ENCODE data around the gene RNF150. TPM values are rescaled to one million over a fixed set of nuclear protein-coding genes. Genes with fewer than 3 reads are reported as not detected.
"Not testable (repeated sequence)": the region's sequence is repeated elsewhere in the genome, so short reads cannot be mapped to it uniquely, and the experiment has no call there.

Gene RNF150
- total RNA-seq, 2 experiments from 2014 or later: not detected

DNA sequence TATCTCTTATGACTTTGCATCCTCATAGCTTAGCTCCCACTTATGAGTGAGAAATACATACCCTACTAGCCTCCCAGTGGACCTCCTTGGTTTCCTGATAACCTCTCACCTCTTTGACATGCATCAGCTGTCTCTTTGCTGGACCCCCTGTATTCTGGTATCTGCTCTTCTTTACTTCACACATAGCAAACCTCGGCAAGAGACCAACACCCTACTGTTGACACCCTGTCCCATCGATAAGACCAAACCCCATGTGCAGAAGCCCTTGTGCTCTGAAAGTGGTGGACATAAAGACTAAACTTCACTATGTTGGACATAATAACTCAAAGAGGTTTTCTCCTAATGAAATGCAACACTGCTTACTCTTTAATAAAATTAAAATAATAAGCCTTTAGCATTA is 75.7 kb downstream of the RNF150 start:
- Mint-ChIP-seq H3K4me3 (no peak overlapping the region), H3K36me3 (ENCODE audit: low read depth) (no peaks in the 10 kb centered on the region), H3K27ac (no peak overlapping the region), H3K9me3 (no peaks in the 10 kb centered on the region), H3K27me3 (ENCODE audit: low read depth) (peaks cover 3% of the 10 kb centered on the region), H3K4me1 (ENCODE audit: low read depth) (no peaks in the 10 kb centered on the region)
- intact Hi-C loops (cut with micrococcal nuclease): no loop called here
- no peak for DNase-seq
- CTCF ChIA-PET: no interaction called here

DNA sequence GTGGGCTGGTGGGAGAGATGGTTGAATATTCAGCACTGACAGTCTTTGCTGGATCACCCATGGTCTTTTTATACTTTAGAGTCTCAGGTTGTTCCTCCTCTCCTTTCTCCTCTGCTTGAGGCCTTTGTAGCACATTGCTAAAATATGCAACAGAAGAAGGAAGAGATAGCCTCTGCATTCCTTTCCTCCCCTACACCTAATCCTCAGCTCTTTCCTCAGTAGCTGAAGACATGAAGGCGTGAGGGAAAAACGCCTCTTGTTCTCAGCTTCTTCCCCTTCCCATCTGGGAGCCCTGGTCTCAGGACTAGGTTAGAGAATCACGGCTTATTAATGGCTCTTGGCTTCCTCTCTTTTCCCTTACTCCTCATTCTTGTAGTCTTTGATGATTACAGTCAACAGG is 76.8 kb downstream of the RNF150 start:
- no peak for DNase-seq
- peaks cover 7% of the 10 kb centered on the region for H3K9me3 Mint-ChIP-seq
- no peaks in the 10 kb centered on the region for H3K4me1 Mint-ChIP-seq (ENCODE audit: low read depth)
- intact Hi-C loops (cut with micrococcal nuclease): no loop called here
- H3K4me3 Mint-ChIP-seq: no peak overlapping the region
- no peaks in the 10 kb centered on the region for H3K36me3 Mint-ChIP-seq (ENCODE audit: low read depth)
- CTCF ChIA-PET: no interaction called here
- no peak overlapping the region for H3K27ac Mint-ChIP-seq
- H3K27me3 Mint-ChIP-seq (ENCODE audit: low read depth): peaks cover 3% of the 10 kb centered on the region

- no peaks in the 10 kb centered on the region for H3K4me1 Mint-ChIP-seq (ENCODE audit: low read depth)
- intact Hi-C loops (cut with micrococcal nuclease): no loop called here
- DNase-seq: no peak
- H3K27ac Mint-ChIP-seq: no peak overlapping the region
- no peaks in the 10 kb centered on the region for H3K36me3 Mint-ChIP-seq (ENCODE audit: low read depth)
- no peak overlapping the region for H3K4me3 Mint-ChIP-seq
- no peaks in the 10 kb centered on the region for H3K27me3 Mint-ChIP-seq (ENCODE audit: low read depth)
- H3K9me3 Mint-ChIP-seq: peaks cover 15% of the 10 kb centered on the region
- CTCF ChIA-PET: interaction anchor here (1.1 kb wide), 1 partner anchor 8 kb away, joined by 4 read pairs; no protein-coding TSS in a partner anchor
Observed at GRCh38 chr4:141054446-141054845, 78.8 kb downstream of the RNF150 start.

- H3K4me1 Mint-ChIP-seq (ENCODE audit: low read depth); H3K27me3 Mint-ChIP-seq (ENCODE audit: low read depth); H3K36me3 Mint-ChIP-seq (ENCODE audit: low read depth); H3K4me3 Mint-ChIP-seq; intact Hi-C loops (cut with micrococcal nuclease); H3K27ac Mint-ChIP-seq; DNase-seq; CTCF ChIA-PET: not testable (repeated sequence)
- peaks cover 15% of the 10 kb centered on the region for H3K9me3 Mint-ChIP-seq
Observed at GRCh38 chr4:141050999-141051398, 82.3 kb downstream of the RNF150 start.

DNA sequence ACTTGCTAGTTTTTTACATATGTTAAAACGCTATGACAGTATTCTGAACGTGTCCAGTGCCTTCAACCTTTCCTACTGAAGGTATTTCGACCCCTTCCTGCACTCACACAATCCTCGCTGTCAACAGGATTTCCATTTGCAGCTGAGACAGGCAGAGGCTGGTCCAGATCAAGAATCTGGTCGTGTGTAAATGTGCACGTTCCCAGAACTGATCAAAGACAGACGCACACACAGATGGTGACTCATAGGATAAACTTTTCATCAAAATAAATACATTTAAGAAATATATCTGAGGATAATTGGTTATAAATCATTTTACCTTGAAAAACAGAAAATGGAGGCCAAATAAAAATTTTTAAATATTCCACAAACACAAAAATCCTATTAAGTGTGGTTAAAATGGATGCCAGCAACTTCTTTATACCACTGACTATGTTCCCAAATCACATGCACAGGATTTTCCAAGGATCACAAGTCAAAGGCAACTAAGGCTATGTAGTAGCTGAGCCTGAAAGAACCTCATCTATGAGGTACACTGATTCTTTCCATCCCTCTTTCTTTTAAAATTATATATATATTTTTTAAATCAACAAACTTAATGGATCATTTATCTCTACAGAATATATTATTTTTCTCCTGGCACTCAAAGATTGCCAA is 85.9 kb downstream of the RNF150 start:
- H3K27me3 Mint-ChIP-seq (ENCODE audit: low read depth): no peaks in the 10 kb centered on the region
- no peak overlapping the region for H3K27ac Mint-ChIP-seq
- H3K9me3 Mint-ChIP-seq: peaks cover 15% of the 10 kb centered on the region
- H3K4me1 Mint-ChIP-seq (ENCODE audit: low read depth): no peaks in the 10 kb centered on the region
- CTCF ChIA-PET: no interaction called here
- no peaks in the 10 kb centered on the region for H3K36me3 Mint-ChIP-seq (ENCODE audit: low read depth)
- intact Hi-C loops (cut with micrococcal nuclease): no loop called here
- H3K4me3 Mint-ChIP-seq: no peak overlapping the region
- no peak for DNase-seq

- intact Hi-C loops (cut with micrococcal nuclease): no loop called here
- DNase-seq: no peak
- Mint-ChIP-seq H3K4me1 (ENCODE audit: low read depth) (no peaks in the 10 kb centered on the region), H3K4me3 (no peak overlapping the region), H3K27me3 (ENCODE audit: low read depth) (no peaks in the 10 kb centered on the region), H3K9me3 (peaks cover 8% of the 10 kb centered on the region), H3K36me3 (ENCODE audit: low read depth) (no peaks in the 10 kb centered on the region), H3K27ac (no peak overlapping the region)
- CTCF ChIA-PET: interaction anchor here (1.2 kb wide), 1 partner anchor 9 kb away, joined by 4 read pairs; no protein-coding TSS in a partner anchor
Observed at GRCh38 chr4:141046255-141046654, 87.0 kb downstream of the RNF150 start.

- CTCF ChIA-PET: interaction anchor here (1.2 kb wide), 1 partner anchor 9 kb away, joined by 4 read pairs; no protein-coding TSS in a partner anchor
- intact Hi-C loops (cut with micrococcal nuclease): no loop called here
- DNase-seq: no peak
- Mint-ChIP-seq H3K27me3 (ENCODE audit: low read depth) (no peaks in the 10 kb centered on the region), H3K4me1 (ENCODE audit: low read depth) (no peaks in the 10 kb centered on the region), H3K36me3 (ENCODE audit: low read depth) (no peaks in the 10 kb centered on the region), H3K27ac (no peak overlapping the region), H3K4me3 (no peak overlapping the region), H3K9me3 (peaks cover 4% of the 10 kb centered on the region)
Observed at GRCh38 chr4:141045848-141046247, 87.4 kb downstream of the RNF150 start.

DNA sequence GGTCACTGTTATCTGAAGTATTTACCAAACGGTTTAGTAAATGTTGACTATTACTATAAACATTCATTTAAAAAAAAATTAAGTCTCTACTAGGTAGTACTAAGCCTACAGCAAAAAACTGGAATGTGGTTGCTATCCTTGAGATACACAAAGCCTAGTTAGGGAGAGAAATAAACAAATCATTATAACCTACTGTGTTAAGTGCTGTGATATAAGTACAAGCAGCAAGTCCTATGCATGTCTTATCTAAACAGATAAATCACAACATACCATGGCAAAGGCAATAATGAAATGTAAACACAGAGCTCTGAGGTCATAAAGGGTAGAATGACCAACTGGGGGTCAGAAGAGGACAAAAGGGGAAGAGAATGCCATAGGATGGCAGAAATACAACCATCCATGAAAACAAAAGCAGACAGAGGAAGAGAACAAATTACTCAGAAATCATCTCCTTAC is 92.2 kb downstream of the RNF150 start:
- Mint-ChIP-seq H3K9me3 (no peaks in the 10 kb centered on the region), H3K4me3 (no peak overlapping the region), H3K36me3 (ENCODE audit: low read depth) (no peaks in the 10 kb centered on the region), H3K27ac (no peak overlapping the region), H3K27me3 (ENCODE audit: low read depth) (no peaks in the 10 kb centered on the region), H3K4me1 (ENCODE audit: low read depth) (no peaks in the 10 kb centered on the region)
- DNase-seq: no peak
- intact Hi-C loops (cut with micrococcal nuclease): no loop called here
- CTCF ChIA-PET: no interaction called here

DNA sequence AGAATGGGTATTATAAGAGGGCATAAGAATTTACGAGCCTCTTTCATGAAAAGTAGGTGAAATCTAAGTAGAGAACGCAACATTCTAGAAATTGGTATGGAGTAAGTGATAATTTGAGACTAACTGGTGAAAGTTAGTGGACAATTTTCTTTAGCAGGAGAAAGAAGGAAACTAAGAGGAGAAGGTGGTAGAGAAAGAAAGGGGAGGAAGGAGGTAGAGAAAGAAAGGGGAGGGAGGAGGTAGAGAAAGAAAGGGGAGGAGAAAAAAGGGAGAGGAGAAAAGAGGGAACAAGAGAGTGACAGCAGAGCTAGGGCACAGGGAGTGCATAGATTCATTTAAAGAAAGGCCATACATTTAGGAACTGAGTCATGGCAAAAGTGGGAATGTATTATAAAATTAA is 94.1 kb downstream of the RNF150 start:
- Mint-ChIP-seq H3K4me3 (no peak overlapping the region), H3K4me1 (ENCODE audit: low read depth) (no peaks in the 10 kb centered on the region), H3K27ac (no peak overlapping the region), H3K27me3 (ENCODE audit: low read depth) (no peaks in the 10 kb centered on the region), H3K9me3 (no peaks in the 10 kb centered on the region), H3K36me3 (ENCODE audit: low read depth) (no peaks in the 10 kb centered on the region)
- DNase-seq: no peak
- CTCF ChIA-PET: no interaction called here
- intact Hi-C loops (cut with micrococcal nuclease): no loop called here

- H3K4me1 Mint-ChIP-seq (ENCODE audit: low read depth): no peaks in the 10 kb centered on the region
- CTCF ChIA-PET: no interaction called here
- H3K27ac Mint-ChIP-seq: no peak overlapping the region
- no peak for DNase-seq
- intact Hi-C loops (cut with micrococcal nuclease): no loop called here
- no peak overlapping the region for H3K4me3 Mint-ChIP-seq
- no peaks in the 10 kb centered on the region for H3K9me3 Mint-ChIP-seq
- no peaks in the 10 kb centered on the region for H3K27me3 Mint-ChIP-seq (ENCODE audit: low read depth)
- no peaks in the 10 kb centered on the region for H3K36me3 Mint-ChIP-seq (ENCODE audit: low read depth)
Observed at GRCh38 chr4:141038428-141038827, 94.8 kb downstream of the RNF150 start.

- Mint-ChIP-seq H3K27me3 (ENCODE audit: low read depth) (no peaks in the 10 kb centered on the region), H3K27ac (no peak overlapping the region), H3K36me3 (ENCODE audit: low read depth) (no peaks in the 10 kb centered on the region), H3K9me3 (no peaks in the 10 kb centered on the region), H3K4me1 (ENCODE audit: low read depth) (no peaks in the 10 kb centered on the region), H3K4me3 (no peak overlapping the region)
- DNase-seq: no peak
- CTCF ChIA-PET: no interaction called here
- intact Hi-C loops (cut with micrococcal nuclease): no loop called here
Observed at GRCh38 chr4:141037446-141037845, 95.8 kb downstream of the RNF150 start.

- no peak for DNase-seq
- no peaks in the 10 kb centered on the region for H3K27me3 Mint-ChIP-seq (ENCODE audit: low read depth)
- no peaks in the 10 kb centered on the region for H3K36me3 Mint-ChIP-seq (ENCODE audit: low read depth)
- no peak overlapping the region for H3K27ac Mint-ChIP-seq
- intact Hi-C loops (cut with micrococcal nuclease): no loop called here
- H3K9me3 Mint-ChIP-seq: no peaks in the 10 kb centered on the region
- CTCF ChIA-PET: no interaction called here
- H3K4me3 Mint-ChIP-seq: no peak overlapping the region
- no peaks in the 10 kb centered on the region for H3K4me1 Mint-ChIP-seq (ENCODE audit: low read depth)
Observed at GRCh38 chr4:141036786-141037185, 96.5 kb downstream of the RNF150 start.

GRCh38 chr4:141035920-141036319 is 97.3 kb downstream of the RNF150 start:
- no peaks in the 10 kb centered on the region for H3K4me1 Mint-ChIP-seq (ENCODE audit: low read depth)
- CTCF ChIA-PET: no interaction called here
- no peak for DNase-seq
- no peak overlapping the region for H3K4me3 Mint-ChIP-seq
- H3K27ac Mint-ChIP-seq: no peak overlapping the region
- no peaks in the 10 kb centered on the region for H3K36me3 Mint-ChIP-seq (ENCODE audit: low read depth)
- H3K9me3 Mint-ChIP-seq: no peaks in the 10 kb centered on the region
- H3K27me3 Mint-ChIP-seq (ENCODE audit: low read depth): no peaks in the 10 kb centered on the region
- intact Hi-C loops (cut with micrococcal nuclease): no loop called here
